GM10847 (cell line): Measurements from ENCODE around the gene GPR151.

Source experiments
- POLR2A ChIP-seq: IDR thresholded peaks from 2 replicates; pipeline ENCODE4 v1.6.1; 2011; ENCODE audit not compliant: insufficient read length; ENCODE audit errors: extremely low read depth

GPR151 gene

GRCh38 chr5:146529984-146530383, 14.0 kb upstream of the GPR151 start:
- no peak for TF ChIP-seq POLR2A

GRCh38 chr5:146528236-146528635, 12.2 kb upstream of the GPR151 start:
- no peak for TF ChIP-seq POLR2A

- no peak for TF ChIP-seq POLR2A
Measured at GRCh38 chr5:146527785-146528184, 11.8 kb upstream of the GPR151 start.

GRCh38 chr5:146523698-146524097, 7.7 kb upstream of the GPR151 start:
- no peak for TF ChIP-seq POLR2A

- TF ChIP-seq POLR2A: no peak
Measured at GRCh38 chr5:146521403-146522106, 5.6 kb upstream of the GPR151 start.

GRCh38 chr5:146520731-146521130, 4.7 kb upstream of the GPR151 start:
- no peak for TF ChIP-seq POLR2A

GRCh38 chr5:146519554-146519953, 3.6 kb upstream of the GPR151 start:
- no peak for TF ChIP-seq POLR2A

GRCh38 chr5:146515473-146516150, 378 bp downstream of the GPR151 start:
- no peak for TF ChIP-seq POLR2A

GRCh38 chr5:146514575-146514974, 1.4 kb downstream of the GPR151 start:
- TF ChIP-seq POLR2A: no peak

GRCh38 chr5:146513462-146513861, 2.5 kb downstream of the GPR151 start:
- TF ChIP-seq POLR2A: no peak

GRCh38 chr5:146510559-146511125, 5.3 kb downstream of the GPR151 start:
- no peak for TF ChIP-seq POLR2A

- no peak for TF ChIP-seq POLR2A
Measured at GRCh38 chr5:146507428-146507827, 8.6 kb downstream of the GPR151 start.

- TF ChIP-seq POLR2A: no peak
Measured at GRCh38 chr5:146499680-146500079, 16.3 kb downstream of the GPR151 start.

GRCh38 chr5:146494656-146495055, 21.3 kb downstream of the GPR151 start:
- no peak for TF ChIP-seq POLR2A

GRCh38 chr5:146490089-146490843, 25.7 kb downstream of the GPR151 start:
- TF ChIP-seq POLR2A: no peak

GRCh38 chr5:146484714-146485391, 31.1 kb downstream of the GPR151 start:
- TF ChIP-seq POLR2A: no peak

- TF ChIP-seq POLR2A: no peak
Measured at GRCh38 chr5:146482775-146483174, 33.2 kb downstream of the GPR151 start.
